ENCODE measurements around the gene PLEKHG1.

Gene PLEKHG1

GRCh38 chr6:150590446-150590845 lies 9.2 kb upstream of the PLEKHG1 start:
- DNase-seq = no peak

GRCh38 chr6:150592377-150592995 lies 7.2 kb upstream of the PLEKHG1 start:
- no peak for DNase-seq

- DNase-seq = no peak
These were observed 6.6 kb upstream of the PLEKHG1 start for GRCh38 chr6:150593119-150593518.

- no peak for DNase-seq
These were observed 3.2 kb upstream of the PLEKHG1 start for GRCh38 chr6:150596439-150596838.

- no peak for DNase-seq
These were observed 1.3 kb upstream of the PLEKHG1 start for GRCh38 chr6:150598401-150598800.

GRCh38 chr6:150598858-150599198 lies 857 bp upstream of the PLEKHG1 start:
- DNase-seq = no peak

- DNase-seq = no peak
These were observed 270 bp downstream of the PLEKHG1 start for GRCh38 chr6:150600010-150600300.

GRCh38 chr6:150600301-150601017 lies 774 bp downstream of the PLEKHG1 start:
- DNase-seq = peak; percentile 67 to 71

- no peak for DNase-seq
These were observed 1.8 kb downstream of the PLEKHG1 start for GRCh38 chr6:150601439-150601838.

GRCh38 chr6:150603176-150603575 lies 3.5 kb downstream of the PLEKHG1 start:
- DNase-seq = no peak

GRCh38 chr6:150604467-150604866 lies 4.8 kb downstream of the PLEKHG1 start:
- DNase-seq = no peak

- DNase-seq = no peak
These were observed 5.6 kb downstream of the PLEKHG1 start for GRCh38 chr6:150605333-150605732.

GRCh38 chr6:150606168-150606591 lies 6.5 kb downstream of the PLEKHG1 start:
- no peak for DNase-seq

- DNase-seq = no peak
These were observed 7.1 kb downstream of the PLEKHG1 start for GRCh38 chr6:150606647-150607328.

GRCh38 chr6:150607329-150607650 lies 7.6 kb downstream of the PLEKHG1 start:
- DNase-seq = no peak

GRCh38 chr6:150610584-150610983 lies 10.9 kb downstream of the PLEKHG1 start:
- DNase-seq = no peak

GRCh38 chr6:150613269-150613668 lies 13.6 kb downstream of the PLEKHG1 start:
- no peak for DNase-seq

- DNase-seq = no peak
These were observed 16.3 kb downstream of the PLEKHG1 start for GRCh38 chr6:150615967-150616366.

- DNase-seq = no peak
These were observed 16.9 kb downstream of the PLEKHG1 start for GRCh38 chr6:150616586-150616985.

- DNase-seq = no peak
These were observed 17.4 kb downstream of the PLEKHG1 start for GRCh38 chr6:150617062-150617461.

GRCh38 chr6:150617496-150618460 lies 18.1 kb downstream of the PLEKHG1 start:
- no peak for DNase-seq

- no peak for DNase-seq
These were observed 19.6 kb downstream of the PLEKHG1 start for GRCh38 chr6:150619275-150619674.

GRCh38 chr6:150620244-150620643 lies 20.6 kb downstream of the PLEKHG1 start:
- no peak for DNase-seq
